ENCODE data around the gene ANTKMT.
"Not testable (repeated sequence)": the region's sequence is repeated elsewhere in the genome, so short reads cannot be mapped to it uniquely, and the experiment has no call there.

ANTKMT gene

GRCh38 chr16:684961-685696, 35.8 kb upstream of the ANTKMT start:
- peaks cover 12% of the 10 kb centered on the region; the same call in 1 of the 2 replicates for H3K4me1 ChIP-seq
- H3K9me3 ChIP-seq: no peaks in the 10 kb centered on the region
- H3K4me3 ChIP-seq (ENCODE audit: low read depth, low read length): peak overlapping the region; percentile 69; the same call in 1 of the 2 replicates
- H3K36me3 ChIP-seq: peaks cover 51% of the 10 kb centered on the region
- H3K27me3 ChIP-seq: no peaks in the 10 kb centered on the region
- TF ChIP-seq CTCF (IDR thresholded peaks at IDR 0.05; ENCODE audit: low read depth, low read length): no peak
- DNase-seq: no peak

- H3K4me1 ChIP-seq: peaks cover 12% of the 10 kb centered on the region; the same call in 1 of the 2 replicates
- peak; percentile 82 for DNase-seq
- no peak overlapping the region for H3K4me3 ChIP-seq (ENCODE audit: low read depth, low read length)
- H3K27me3 ChIP-seq: no peaks in the 10 kb centered on the region
- H3K36me3 ChIP-seq: peaks cover 50% of the 10 kb centered on the region
- TF ChIP-seq CTCF (IDR thresholded peaks at IDR 0.05; ENCODE audit: low read depth, low read length): peak; percentile 67
- no peaks in the 10 kb centered on the region for H3K9me3 ChIP-seq
These were observed 35.0 kb upstream of the ANTKMT start for GRCh38 chr16:685967-686366.

- peaks cover 7% of the 10 kb centered on the region; the same call in 1 of the 2 replicates for H3K4me1 ChIP-seq
- no peak for DNase-seq
- no peak overlapping the region for H3K4me3 ChIP-seq (ENCODE audit: low read depth, low read length)
- no peak for TF ChIP-seq CTCF (IDR thresholded peaks at IDR 0.05; ENCODE audit: low read depth, low read length)
- H3K9me3 ChIP-seq: no peaks in the 10 kb centered on the region
- H3K27me3 ChIP-seq: no peaks in the 10 kb centered on the region
- peaks cover 43% of the 10 kb centered on the region for H3K36me3 ChIP-seq
These were observed 34.3 kb upstream of the ANTKMT start for GRCh38 chr16:686459-687260.

- DNase-seq: no peak
- Histone ChIP-seq H3K36me3 (peaks cover 35% of the 10 kb centered on the region), H3K27me3 (no peaks in the 10 kb centered on the region), H3K4me1 (0 out of 2 replicates have a peak, but pooled peaks cover 5% of the 10 kb centered on the region), H3K4me3 (ENCODE audit: low read depth, low read length) (no peak overlapping the region), H3K9me3 (no peaks in the 10 kb centered on the region)
- no peak for TF ChIP-seq CTCF (IDR thresholded peaks at IDR 0.05; ENCODE audit: low read depth, low read length)
These were observed 33.4 kb upstream of the ANTKMT start for GRCh38 chr16:687499-687898.

GRCh38 chr16:689175-689897, 31.6 kb upstream of the ANTKMT start:
- peak overlapping the region; percentile 97 for H3K4me3 ChIP-seq (ENCODE audit: low read depth, low read length)
- no peaks in the 10 kb centered on the region for H3K27me3 ChIP-seq
- peaks cover 23% of the 10 kb centered on the region for H3K36me3 ChIP-seq
- TF ChIP-seq CTCF (IDR thresholded peaks at IDR 0.05; ENCODE audit: low read depth, low read length): no peak
- H3K9me3 ChIP-seq: no peaks in the 10 kb centered on the region
- no peak for DNase-seq
- 0 out of 2 replicates have a peak, but pooled peaks cover 5% of the 10 kb centered on the region for H3K4me1 ChIP-seq

- H3K36me3 ChIP-seq: peaks cover 16% of the 10 kb centered on the region
- not testable (repeated sequence) for H3K9me3 ChIP-seq; H3K27me3 ChIP-seq; DNase-seq; H3K4me3 ChIP-seq (ENCODE audit: low read depth, low read length); H3K4me1 ChIP-seq
These were observed 29.7 kb upstream of the ANTKMT start for GRCh38 chr16:691242-691641.

All from BE2C (cell line).